GM18519 (cell line): Measurements from ENCODE around the gene MYOM1.
"Not testable (repeated sequence)": the region's sequence is repeated elsewhere in the genome, so short reads cannot be mapped to it uniquely, and the experiment has no call there.

Source experiments
- ATAC-seq: cut with Tn5 transposase; IDR thresholded peaks from one replicate; pipeline ENCODE4 v1.9.1; 2021; ENCODE audit warnings: mild to moderate bottlenecking, moderate library complexity; ENCODE audit not compliant: unreplicated experiment, low FRiP score

Gene MYOM1

GRCh38 chr18:3221496-3221895 lies 1.7 kb upstream of the MYOM1 start:
- no peak for ATAC-seq

GRCh38 chr18:3220868-3221267 lies 1.1 kb upstream of the MYOM1 start:
- not testable (repeated sequence) for ATAC-seq

- ATAC-seq = no peak
Measured at GRCh38 chr18:3219241-3219630, 532 bp downstream of the MYOM1 start.

GRCh38 chr18:3218819-3219218 lies 949 bp downstream of the MYOM1 start:
- no peak for ATAC-seq

- no peak for ATAC-seq
Measured at GRCh38 chr18:3217948-3218647, 1.7 kb downstream of the MYOM1 start.

GRCh38 chr18:3216987-3217386 lies 2.8 kb downstream of the MYOM1 start:
- ATAC-seq = no peak

- no peak for ATAC-seq
Measured at GRCh38 chr18:3214855-3215637, 4.7 kb downstream of the MYOM1 start.

GRCh38 chr18:3213300-3214059 lies 6.3 kb downstream of the MYOM1 start:
- no peak for ATAC-seq

- no peak for ATAC-seq
Measured at GRCh38 chr18:3212657-3213056, 7.1 kb downstream of the MYOM1 start.

- ATAC-seq = no peak
Measured at GRCh38 chr18:3211236-3211992, 8.4 kb downstream of the MYOM1 start.

GRCh38 chr18:3209859-3210569 lies 9.8 kb downstream of the MYOM1 start:
- no peak for ATAC-seq

- no peak for ATAC-seq
Measured at GRCh38 chr18:3207565-3207964, 12.2 kb downstream of the MYOM1 start.

GRCh38 chr18:3205239-3205638 lies 14.5 kb downstream of the MYOM1 start:
- ATAC-seq = no peak

GRCh38 chr18:3199942-3200645 lies 19.7 kb downstream of the MYOM1 start:
- ATAC-seq = no peak

GRCh38 chr18:3198260-3198860 lies 21.4 kb downstream of the MYOM1 start:
- not testable (repeated sequence) for ATAC-seq

- no peak for ATAC-seq
Measured at GRCh38 chr18:3194947-3195612, 24.7 kb downstream of the MYOM1 start.

- no peak for ATAC-seq
Measured at GRCh38 chr18:3193331-3193730, 26.4 kb downstream of the MYOM1 start.

GRCh38 chr18:3192752-3193151 lies 27.0 kb downstream of the MYOM1 start:
- ATAC-seq = no peak
